ENCODE data around the gene ITGA5.

The ITGA5 gene

GRCh38 chr12:54349036-54349435 lies 70.0 kb downstream of the ITGA5 start:
- H3K36me3 ChIP-seq (ENCODE audit: control insufficient read depth, insufficient read depth, low read length): peaks cover 11% of the 10 kb centered on the region
- H3K79me2 ChIP-seq (ENCODE audit: control insufficient read depth, insufficient read depth, low read length): no peaks in the 10 kb centered on the region
- no CpG with 5 or more reads among the region's 4 CpGs for WGBS (ENCODE audit: extremely low coverage, insufficient coverage, low lambda C conversion rate)
- no peak overlapping the region for H2BK5ac ChIP-seq (ENCODE audit: low read length)
- H3K4ac ChIP-seq (ENCODE audit: low read depth, low read length): no peak overlapping the region
- no peak overlapping the region for H4K5ac ChIP-seq (ENCODE audit: low read length)
- no peak overlapping the region for H3K56ac ChIP-seq (ENCODE audit: low read length)
- peaks cover 18% of the 10 kb centered on the region for H3K4me1 ChIP-seq (ENCODE audit: control insufficient read depth, low read depth, low read length)
- no peak overlapping the region for H3K18ac ChIP-seq (ENCODE audit: low read length)
- H3K9ac ChIP-seq (ENCODE audit: low read length): no peak overlapping the region
- no peak overlapping the region for H3K4me3 ChIP-seq (ENCODE audit: low read length)
- H3K27ac ChIP-seq (ENCODE audit: low read depth, low read length): no peak overlapping the region
- H3K27me3 ChIP-seq (ENCODE audit: insufficient read depth, low read length, poor library complexity): no peaks in the 10 kb centered on the region
- H2BK120ac ChIP-seq (ENCODE audit: low read depth, low read length): no peak overlapping the region
- H3K4me2 ChIP-seq (ENCODE audit: low read length): no peak overlapping the region
- no peaks in the 10 kb centered on the region for H3K79me1 ChIP-seq (ENCODE audit: low read length)
- H2BK15ac ChIP-seq (replicated peaks; ENCODE audit: low read depth): no peak overlapping the region
- no peak overlapping the region for H4K8ac ChIP-seq (ENCODE audit: low read depth, low read length)
- no peak overlapping the region for H3K23ac ChIP-seq (ENCODE audit: low read length)
- DNase-seq: no peak
- no peak overlapping the region for H2AK5ac ChIP-seq (ENCODE audit: low read length)
